HepG2 (cell line): ENCODE results near the gene GYPC. TPM values are rescaled to one million over a fixed set of nuclear protein-coding genes. Genes with fewer than 3 reads are reported as not detected.

Experiments used
- ATAC-seq: fragments of 200-7000 bp; cut with Tn5 transposase; 3 replicates; pipeline ENCODE4 v1.9.1; 2020; ENCODE audit warnings: mild to moderate bottlenecking, moderate library complexity
- BruUV-seq: library from RNA; stranded (reverse); fragments of 400-500 nt; replicated peaks from 2 replicates; lab custom pipeline; 2021; lab: Mats Ljungman, UMichigan
- CTCF ChIA-PET: fragments of 300-600 bp; formaldehyde crosslinking; extraction: SDS; loops from one replicate; lab custom pipeline; 2021; ENCODE audit warnings: low total read pairs, inconsistent platforms, low intra/inter-chr PET ratio; lab: Yijun Ruan, JAX
- POLR2A ChIA-PET: fragments of 350-600 bp; sonication (Branson Sonifier 250); formaldehyde crosslinking; loops from one replicate; lab custom pipeline; 2020; ENCODE audit warnings: antibody characterized with exemption, inconsistent platforms; lab: Yijun Ruan, JAX
- DNase-seq: peaks from one replicate; pipeline ENCODE4 v3.0.0-alpha.2; 2015; ENCODE audit warnings: low spot score
- FAIRE-seq: peaks from 3 replicates; lab custom pipeline; 2011; peaks lifted over from hg19 to GRCh38; lab: Jason Lieb, UNC
- H2AFZ ChIP-seq: one replicate; pipeline ENCODE4 v1.6.1; 2011; ENCODE audit warnings: low read length, inconsistent platforms
- H3K27ac ChIP-seq: fragments of 300-600 bp; 3 replicates; pipeline ENCODE4 v1.8.0; 2011; ENCODE audit warnings: mixed run types, mild to moderate bottlenecking, mixed read lengths, low read length, inconsistent platforms; ENCODE audit not compliant: insufficient read depth; ENCODE audit errors: extremely low read length
- H3K27me3 ChIP-seq, 2 experiments: fragments of 200-600 bp in 1 of 2; 2 replicates in 1 of 2; 3 replicates in 1 of 2; pipeline versions ENCODE4 v1.6.0 to v1.8.0; 2011; ENCODE audit warnings: low read length in 2 of 2, mild to moderate bottlenecking in 2 of 2, moderate library complexity in 2 of 2, inconsistent platforms in 1 of 2; ENCODE audit not compliant: insufficient read depth in 2 of 2, control insufficient read depth in 1 of 2
- H3K36me3 ChIP-seq, 2 experiments: fragments of 200-600 bp in 1 of 2; replicated peaks in 1 of 2; 2 replicates in 1 of 2; 3 replicates in 1 of 2; pipeline versions ENCODE4 v1.5.1 to v1.8.0; 2011; ENCODE audit warnings: low read length in 2 of 2, inconsistent platforms in 1 of 2; ENCODE audit not compliant: insufficient read depth in 2 of 2, control insufficient read depth in 1 of 2
- H3K4me1 ChIP-seq: 2 replicates; pipeline ENCODE4 v1.5.1; 2012; ENCODE audit warnings: low read length, inconsistent platforms; ENCODE audit not compliant: insufficient read depth
- H3K4me2 ChIP-seq: 2 replicates; pipeline ENCODE4 v1.6.0; 2011; ENCODE audit warnings: low read depth, low read length, inconsistent platforms
- H3K4me3 ChIP-seq, 3 experiments: fragments of 200-600 bp in 1 of 3; sonication (generic), shearing (Covaris generic) in 1 of 3; replicated peaks in 1 of 3; 2 replicates each; pipeline ENCODE4 v1.5.1; 2011 to 2016; ENCODE audit warnings: low read length in 3 of 3, inconsistent platforms in 2 of 3, low read depth in 2 of 3, mild to moderate bottlenecking in 2 of 3, control low read depth in 1 of 3, mixed read lengths in 1 of 3; ENCODE audit not compliant: insufficient read depth in 1 of 3
- H3K79me2 ChIP-seq: one replicate; pipeline ENCODE4 v1.6.1; 2011; ENCODE audit warnings: low read length, inconsistent platforms; ENCODE audit not compliant: insufficient read depth
- H3K9ac ChIP-seq: 2 replicates; pipeline ENCODE4 v1.6.0; 2011; ENCODE audit warnings: mild to moderate bottlenecking, low read depth, low read length, inconsistent platforms; ENCODE audit not compliant: insufficient read depth
- H3K9me3 ChIP-seq: 2 replicates; pipeline ENCODE4 v1.5.1; 2012; ENCODE audit warnings: mild to moderate bottlenecking, low read length
- H4K20me1 ChIP-seq: 2 replicates; pipeline ENCODE4 v1.6.0; 2011; ENCODE audit warnings: inconsistent platforms, mild to moderate bottlenecking, low read length, moderate library complexity; ENCODE audit not compliant: insufficient read depth
- HINFP ChIP-seq: sonication (generic); formaldehyde crosslinking; IDR thresholded peaks from 2 replicates; pipeline ENCODE4 v1.4.0; 2020; ENCODE audit warnings: low read depth, mild to moderate bottlenecking, missing genetic modification reagents
- MTF2 ChIP-seq: sonication (generic); formaldehyde crosslinking; IDR thresholded peaks from 2 replicates; pipeline ENCODE4 v1.5.0; 2020; ENCODE audit warnings: missing genetic modification reagents, borderline replicate concordance
- POGK ChIP-seq: sonication (generic); formaldehyde crosslinking; conservative IDR thresholded peaks from 2 replicates; pipeline ENCODE4 v1.8.0; 2022; ENCODE audit warnings: mild to moderate bottlenecking, moderate library complexity, missing genetic modification reagents
- YEATS4 ChIP-seq: sonication (generic); formaldehyde crosslinking; IDR thresholded peaks from 2 replicates; pipeline ENCODE4 v1.4.0; 2020; ENCODE audit warnings: missing genetic modification reagents, borderline replicate concordance
- ZNF253 ChIP-seq: sonication (generic); formaldehyde crosslinking; IDR thresholded peaks from 2 replicates; pipeline ENCODE4 v1.8.0; 2022; ENCODE audit warnings: mild to moderate bottlenecking, missing genetic modification reagents, borderline replicate concordance
- ZNF598 ChIP-seq: sonication (generic); formaldehyde crosslinking; IDR thresholded peaks from 2 replicates; pipeline ENCODE4 v1.5.1; 2020; ENCODE audit warnings: mild to moderate bottlenecking, missing genetic modification reagents, borderline replicate concordance
- ZNF670 ChIP-seq: sonication (generic); formaldehyde crosslinking; IDR thresholded peaks from 2 replicates; pipeline ENCODE4 v1.8.0; 2022; ENCODE audit warnings: mild to moderate bottlenecking, missing genetic modification reagents, borderline replicate concordance
- ZNF777 ChIP-seq: sonication (generic); formaldehyde crosslinking; IDR thresholded peaks from 2 replicates; pipeline ENCODE4 v1.4.0; 2020; ENCODE audit warnings: missing genetic modification reagents
- WGBS: methylation state at CpG from one replicate; pipeline ENCODE4 v1.1.6; 2017; ENCODE audit warnings: low lambda C conversion rate; 5-methylcytosine and 5-hydroxymethylcytosine counted together
- in situ Hi-C: cut with HindIII; loops from 2 replicates; pipeline ENCODE4 v1.10.0; 2017; ENCODE audit warnings: low pct_unique_long_range_greater_than_20kb; ENCODE audit not compliant: extremely low pct_ligation_motif_present
- intact Hi-C: fragments of 100-400 bp; cut with micrococcal nuclease; formaldehyde crosslinking; loops from one replicate; pipeline ENCODE4 v1.10.0; 2022; ENCODE audit not compliant: unreplicated experiment
- polyA plus RNA-seq, 8 experiments: library from polyadenylated mRNA; depleted of rRNA in 3 of 8; stranded (reverse) in 7 of 8; unstranded in 1 of 8; fragments of >200 nt; fragmentation: Illumina TruSeq in 4 of 8; extraction: Trizol in 4 of 8; gene quantifications; 2 replicates each; pipeline versions ENCODE4 v1.2.1 to v1.2.3, GENCODE V29; 2011 to 2016; ENCODE audit warnings: low read depth in 4 of 8, missing spikeins in 1 of 8, mixed read lengths in 1 of 8; ENCODE audit not compliant: insufficient read depth in 1 of 8
- total RNA-seq, 5 experiments: library from RNA; depleted of rRNA; stranded (reverse); fragments of >200 nt; fragmentation: Illumina TruSeq; extraction: Trizol; gene quantifications; 2 replicates each; pipeline ENCODE4 v1.2.3, GENCODE V29; 2016; ENCODE audit warnings: low read depth in 1 of 5
- TF ChIP-seq, protein P1 (sequence below): sonication (generic); formaldehyde crosslinking; IDR thresholded peaks from 2 replicates; pipeline ENCODE4 v1.5.1; 2020; ENCODE audit warnings: mild to moderate bottlenecking, moderate library complexity, missing genetic modification reagents
- TF ChIP-seq, protein P2 (sequence below): sonication (generic); formaldehyde crosslinking; conservative IDR thresholded peaks from 2 replicates; pipeline ENCODE4 v1.8.0; 2022; ENCODE audit warnings: missing genetic modification reagents

GYPC gene
- total and polyA plus RNA-seq, 2 of the 13 experiments (the other 11 are each of a cell fraction or from before 2014, with no cell fraction given): not detected

DNA sequence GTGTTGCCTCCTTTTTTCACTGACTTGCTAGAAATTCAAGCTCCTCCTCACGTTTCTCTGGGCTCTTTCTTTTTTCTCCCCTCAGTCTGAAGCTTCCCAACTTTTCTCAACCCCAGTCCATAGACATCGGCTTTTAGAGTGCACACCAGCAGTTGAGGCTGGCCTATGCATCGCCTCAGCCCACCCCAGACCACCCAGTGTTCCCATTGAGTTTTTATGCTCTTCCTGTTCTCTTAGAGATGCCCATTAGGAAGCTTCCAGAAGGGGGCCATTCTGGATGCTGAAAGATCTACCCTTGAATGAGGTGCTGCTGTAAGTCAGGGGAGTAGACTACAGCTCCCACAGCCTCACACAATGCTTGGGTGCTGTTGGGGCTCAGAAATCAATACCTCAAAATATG, 12.0 kb upstream of the GYPC start:
- 4% methylated on average over 3 of the region's 3 CpGs for WGBS
- no peak overlapping the region for H3K27ac ChIP-seq
- TF ChIP-seq ZNF253 (CRISPR knock-in tag) (no peak), ZNF670 (CRISPR knock-in tag) (no peak), POGK (CRISPR knock-in tag) (no peak), MTF2 (no peak), YEATS4 (no peak), ZNF777 (CRISPR knock-in tag) (no peak), ZNF598 (CRISPR knock-in tag) (no peak), HINFP (CRISPR knock-in tag) (no peak)
- TF ChIP-seq, protein P1, sequence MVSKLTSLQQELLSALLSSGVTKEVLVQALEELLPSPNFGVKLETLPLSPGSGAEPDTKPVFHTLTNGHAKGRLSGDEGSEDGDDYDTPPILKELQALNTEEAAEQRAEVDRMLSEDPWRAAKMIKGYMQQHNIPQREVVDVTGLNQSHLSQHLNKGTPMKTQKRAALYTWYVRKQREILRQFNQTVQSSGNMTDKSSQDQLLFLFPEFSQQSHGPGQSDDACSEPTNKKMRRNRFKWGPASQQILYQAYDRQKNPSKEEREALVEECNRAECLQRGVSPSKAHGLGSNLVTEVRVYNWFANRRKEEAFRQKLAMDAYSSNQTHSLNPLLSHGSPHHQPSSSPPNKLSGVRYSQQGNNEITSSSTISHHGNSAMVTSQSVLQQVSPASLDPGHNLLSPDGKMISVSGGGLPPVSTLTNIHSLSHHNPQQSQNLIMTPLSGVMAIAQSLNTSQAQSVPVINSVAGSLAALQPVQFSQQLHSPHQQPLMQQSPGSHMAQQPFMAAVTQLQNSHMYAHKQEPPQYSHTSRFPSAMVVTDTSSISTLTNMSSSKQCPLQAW (CRISPR knock-in tag): no peak
- TF ChIP-seq, protein P2, sequence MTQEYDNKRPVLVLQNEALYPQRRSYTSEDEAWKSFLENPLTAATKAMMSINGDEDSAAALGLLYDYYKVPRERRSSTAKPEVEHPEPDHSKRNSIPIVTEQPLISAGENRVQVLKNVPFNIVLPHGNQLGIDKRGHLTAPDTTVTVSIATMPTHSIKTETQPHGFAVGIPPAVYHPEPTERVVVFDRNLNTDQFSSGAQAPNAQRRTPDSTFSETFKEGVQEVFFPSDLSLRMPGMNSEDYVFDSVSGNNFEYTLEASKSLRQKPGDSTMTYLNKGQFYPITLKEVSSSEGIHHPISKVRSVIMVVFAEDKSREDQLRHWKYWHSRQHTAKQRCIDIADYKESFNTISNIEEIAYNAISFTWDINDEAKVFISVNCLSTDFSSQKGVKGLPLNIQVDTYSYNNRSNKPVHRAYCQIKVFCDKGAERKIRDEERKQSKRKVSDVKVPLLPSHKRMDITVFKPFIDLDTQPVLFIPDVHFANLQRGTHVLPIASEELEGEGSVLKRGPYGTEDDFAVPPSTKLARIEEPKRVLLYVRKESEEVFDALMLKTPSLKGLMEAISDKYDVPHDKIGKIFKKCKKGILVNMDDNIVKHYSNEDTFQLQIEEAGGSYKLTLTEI: no peak
- DNase-seq: no peak
- H3K4me3 ChIP-seq: no peak overlapping the region
- no peaks in the 10 kb centered on the region for H3K9me3 ChIP-seq
- H3K36me3 ChIP-seq: no peaks in the 10 kb centered on the region
- no peak overlapping the region for H3K9ac ChIP-seq
- no peaks in the 10 kb centered on the region for H3K4me1 ChIP-seq
- no peak for ATAC-seq
- no peak overlapping the region for H3K4me2 ChIP-seq
- ChIA-PET CTCF (no interaction called here), POLR2A (no interaction called here)
- no peak for FAIRE-seq
- no peaks in the 10 kb centered on the region for H4K20me1 ChIP-seq
- H3K27me3 ChIP-seq: peaks cover 2 to 3% of the 10 kb centered on the region in 2 experiments; a peak in 2 of 5 replicates
- H2AFZ ChIP-seq: no peak overlapping the region
- no peaks in the 10 kb centered on the region for H3K79me2 ChIP-seq
- in situ Hi-C loops (loop anchor here (25.0 kb wide), 1 partner anchor 407 kb away; no protein-coding TSS in a partner anchor), intact Hi-C loops (no loop called here)
- BruUV-seq: no TSS peak
